ENCODE measurements around the gene SHOX.

SHOX gene

DNA sequence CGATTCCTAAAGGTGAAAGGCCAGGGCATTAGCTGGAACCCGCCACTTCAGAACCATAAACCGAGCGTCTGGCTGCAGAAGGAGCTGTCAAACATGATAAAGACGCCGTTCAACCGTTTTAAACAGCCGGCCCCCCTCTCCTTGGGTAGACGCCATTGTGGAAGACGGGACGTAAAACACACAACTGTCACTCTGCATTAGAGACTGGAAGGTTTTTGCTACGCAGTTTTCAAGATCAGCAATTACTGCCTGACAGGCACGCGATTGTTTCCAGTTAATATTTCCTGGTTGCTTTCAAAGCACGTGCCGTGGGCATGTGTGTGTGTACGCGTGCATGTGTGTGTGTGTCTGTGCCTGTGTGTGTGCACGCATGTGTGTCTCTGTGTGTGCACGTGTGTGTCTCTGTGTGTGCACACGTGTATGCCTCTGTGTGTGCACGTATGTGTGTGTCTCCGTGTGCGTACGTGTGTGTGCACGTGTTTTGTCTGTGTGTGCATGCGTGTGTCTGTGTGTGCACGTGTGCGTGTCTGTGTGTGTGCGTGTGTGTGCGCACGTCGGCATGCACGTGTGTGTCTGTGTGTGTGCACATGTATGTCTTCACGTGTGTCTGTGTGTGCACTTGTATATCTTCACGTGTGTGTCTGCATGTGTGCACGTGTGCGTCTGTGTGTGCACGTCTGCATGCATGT is 48.8 kb downstream of the SHOX start:
- TF ChIP-seq, protein P1, sequence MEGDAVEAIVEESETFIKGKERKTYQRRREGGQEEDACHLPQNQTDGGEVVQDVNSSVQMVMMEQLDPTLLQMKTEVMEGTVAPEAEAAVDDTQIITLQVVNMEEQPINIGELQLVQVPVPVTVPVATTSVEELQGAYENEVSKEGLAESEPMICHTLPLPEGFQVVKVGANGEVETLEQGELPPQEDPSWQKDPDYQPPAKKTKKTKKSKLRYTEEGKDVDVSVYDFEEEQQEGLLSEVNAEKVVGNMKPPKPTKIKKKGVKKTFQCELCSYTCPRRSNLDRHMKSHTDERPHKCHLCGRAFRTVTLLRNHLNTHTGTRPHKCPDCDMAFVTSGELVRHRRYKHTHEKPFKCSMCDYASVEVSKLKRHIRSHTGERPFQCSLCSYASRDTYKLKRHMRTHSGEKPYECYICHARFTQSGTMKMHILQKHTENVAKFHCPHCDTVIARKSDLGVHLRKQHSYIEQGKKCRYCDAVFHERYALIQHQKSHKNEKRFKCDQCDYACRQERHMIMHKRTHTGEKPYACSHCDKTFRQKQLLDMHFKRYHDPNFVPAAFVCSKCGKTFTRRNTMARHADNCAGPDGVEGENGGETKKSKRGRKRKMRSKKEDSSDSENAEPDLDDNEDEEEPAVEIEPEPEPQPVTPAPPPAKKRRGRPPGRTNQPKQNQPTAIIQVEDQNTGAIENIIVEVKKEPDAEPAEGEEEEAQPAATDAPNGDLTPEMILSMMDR (IDR thresholded peaks at IDR 0.05; ENCODE audit: borderline replicate concordance, extremely low read depth, low read length, poor library complexity, severe bottlenecking): no peak
- TF ChIP-seq EZH2 (IDR thresholded peaks at IDR 0.05; ENCODE audit: borderline replicate concordance, low read depth, low read length, severe bottlenecking): no peak
- no peak overlapping the region for H2AFZ ChIP-seq (ENCODE audit: low read depth, low read length)

DNA sequence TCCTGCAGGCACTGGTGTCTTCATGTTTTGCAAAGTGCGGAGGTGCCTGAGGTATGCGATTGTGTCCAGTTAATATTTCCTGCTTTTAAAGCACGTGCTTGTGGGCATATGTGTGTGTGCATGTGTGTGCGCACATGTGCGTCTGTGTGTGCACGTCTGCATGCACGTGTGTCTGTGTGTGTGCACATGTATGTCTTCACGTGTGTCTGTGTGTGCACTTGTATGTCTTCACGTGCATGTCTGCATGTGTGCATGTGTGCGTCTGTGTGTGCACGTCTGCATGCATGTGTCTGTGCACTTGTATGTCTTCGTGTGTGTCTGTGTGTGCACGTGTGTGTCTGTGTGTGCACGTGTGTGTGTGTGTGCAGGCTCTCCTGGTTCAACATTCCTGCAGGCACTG is 49.5 kb downstream of the SHOX start:
- ATAC-seq (ENCODE audit: insufficient read depth, low read depth) (no peak), DNase-seq (no peak)
- Histone ChIP-seq H3K27ac (ENCODE audit: low read length) (no peak overlapping the region), H2AFZ (ENCODE audit: low read depth, low read length) (no peak overlapping the region), H3K9me3 (ENCODE audit: insufficient read depth, low read length, severe bottlenecking) (no peaks in the 10 kb centered on the region), H3K9ac (ENCODE audit: low read depth, low read length) (no peak overlapping the region), H3K4me3 (ENCODE audit: low read depth in 1 of 2, low read length in 2 of 2) (no peak overlapping the region), H3K4me1 (ENCODE audit: insufficient read depth, low read length) (no peaks in the 10 kb centered on the region), H4K20me1 (ENCODE audit: insufficient read depth, low read length) (no peaks in the 10 kb centered on the region), H3K79me2 (ENCODE audit: insufficient read depth, low read length) (no peaks in the 10 kb centered on the region), H3K36me3 (ENCODE audit: insufficient read depth, low read length) (no peaks in the 10 kb centered on the region), H3K27me3 (ENCODE audit: insufficient read depth, low read length, poor library complexity) (no peaks in the 10 kb centered on the region), H3K4me2 (ENCODE audit: insufficient read depth, low read length) (no peak overlapping the region)
- no peak for TF ChIP-seq EZH2 (IDR thresholded peaks at IDR 0.05; ENCODE audit: borderline replicate concordance, low read depth, low read length, severe bottlenecking)
- TF ChIP-seq, protein P1 (IDR thresholded peaks at IDR 0.05; ENCODE audit: borderline replicate concordance, extremely low read depth, low read length, poor library complexity, severe bottlenecking): no peak

More for the DNA sequence above, 48.8 kb downstream of the SHOX start:
- DNase-seq (no peak), ATAC-seq (ENCODE audit: insufficient read depth, low read depth) (no peak)
- no peaks in the 10 kb centered on the region for H3K36me3 ChIP-seq (ENCODE audit: insufficient read depth, low read length)
- H4K20me1 ChIP-seq (ENCODE audit: insufficient read depth, low read length): no peaks in the 10 kb centered on the region
- H3K9ac ChIP-seq (ENCODE audit: low read depth, low read length): no peak overlapping the region
- no peaks in the 10 kb centered on the region for H3K4me1 ChIP-seq (ENCODE audit: insufficient read depth, low read length)
- no peaks in the 10 kb centered on the region for H3K27me3 ChIP-seq (ENCODE audit: insufficient read depth, low read length, poor library complexity)
- no peaks in the 10 kb centered on the region for H3K79me2 ChIP-seq (ENCODE audit: insufficient read depth, low read length)
- H3K27ac ChIP-seq (ENCODE audit: low read length): no peak overlapping the region
- H3K4me2 ChIP-seq (ENCODE audit: insufficient read depth, low read length): no peak overlapping the region
- H3K9me3 ChIP-seq (ENCODE audit: insufficient read depth, low read length, severe bottlenecking): no peaks in the 10 kb centered on the region
- H3K4me3 ChIP-seq (ENCODE audit: low read depth in 1 of 2, low read length in 2 of 2): no peak overlapping the region

DNA sequence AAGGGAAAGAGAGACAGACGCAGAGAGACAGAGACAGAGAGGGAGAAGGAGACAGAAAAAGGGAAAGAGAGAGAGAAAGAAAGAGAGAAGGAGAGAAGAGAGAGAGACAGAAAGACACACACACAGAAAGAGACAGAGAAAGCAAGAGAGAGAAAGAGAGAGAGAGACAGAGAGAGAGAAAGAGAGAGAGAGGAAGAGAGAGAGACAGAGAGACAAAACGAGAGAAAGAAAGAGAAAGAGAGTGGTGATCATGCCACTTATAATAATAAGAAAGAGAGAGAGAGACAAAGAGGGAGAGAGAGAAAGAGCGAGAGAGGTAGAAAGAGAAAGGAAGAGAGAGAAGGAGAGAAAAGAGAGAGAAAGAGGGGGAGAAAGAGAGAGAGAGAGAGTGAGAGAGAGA is 51.4 kb downstream of the SHOX start:
- H3K4me3 ChIP-seq (ENCODE audit: low read depth in 1 of 2, low read length in 2 of 2): no peak overlapping the region
- H3K79me2 ChIP-seq (ENCODE audit: insufficient read depth, low read length): no peaks in the 10 kb centered on the region
- H3K36me3 ChIP-seq (ENCODE audit: insufficient read depth, low read length): no peaks in the 10 kb centered on the region
- H3K4me2 ChIP-seq (ENCODE audit: insufficient read depth, low read length): no peak overlapping the region
- H2AFZ ChIP-seq (ENCODE audit: low read depth, low read length): no peak overlapping the region
- no peak overlapping the region for H3K27ac ChIP-seq (ENCODE audit: low read length)
- H4K20me1 ChIP-seq (ENCODE audit: insufficient read depth, low read length): no peaks in the 10 kb centered on the region
- no peak overlapping the region for H3K9ac ChIP-seq (ENCODE audit: low read depth, low read length)
- no peaks in the 10 kb centered on the region for H3K4me1 ChIP-seq (ENCODE audit: insufficient read depth, low read length)
- ATAC-seq (ENCODE audit: insufficient read depth, low read depth): no peak
- TF ChIP-seq, protein P1 (IDR thresholded peaks at IDR 0.05; ENCODE audit: borderline replicate concordance, extremely low read depth, low read length, poor library complexity, severe bottlenecking): no peak
- TF ChIP-seq EZH2 (IDR thresholded peaks at IDR 0.05; ENCODE audit: borderline replicate concordance, low read depth, low read length, severe bottlenecking): no peak
- no peaks in the 10 kb centered on the region for H3K9me3 ChIP-seq (ENCODE audit: insufficient read depth, low read length, severe bottlenecking)
- no peak for DNase-seq
- H3K27me3 ChIP-seq (ENCODE audit: insufficient read depth, low read length, poor library complexity): no peaks in the 10 kb centered on the region
